Type B pancreatic cell (in vitro differentiated cells): ENCODE data around the gene RANBP3L. TPM values are rescaled to one million over a fixed set of nuclear protein-coding genes. Genes with fewer than 3 reads are reported as not detected.
A peak's percentile ranks its signal among the peaks of the same experiment; 100 is the strongest.

Experiments
- DNase-seq: peaks from one replicate; pipeline ENCODE4 v3.0.0; 2021; ENCODE audit warnings: mixed read lengths; ENCODE audit not compliant: unreplicated experiment; ENCODE audit errors: extremely low spot score
- H3K27ac Mint-ChIP-seq: 2 replicates; pipeline ENCODE4 v1.8.0; 2021; ENCODE audit warnings: mild to moderate bottlenecking, mixed read lengths
- H3K27me3 Mint-ChIP-seq: 2 replicates; pipeline ENCODE4 v1.8.0; 2021; ENCODE audit warnings: mixed read lengths
- H3K36me3 Mint-ChIP-seq: 2 replicates; pipeline ENCODE4 v1.8.0; 2021; ENCODE audit warnings: mixed read lengths
- H3K4me1 Mint-ChIP-seq: one replicate; pipeline ENCODE4 v1.8.0; 2021; ENCODE audit warnings: mixed read lengths; ENCODE audit not compliant: unreplicated experiment
- H3K4me3 Mint-ChIP-seq: 2 replicates; pipeline ENCODE4 v1.8.0; 2021; ENCODE audit warnings: mild to moderate bottlenecking, mixed read lengths
- H3K9me3 Mint-ChIP-seq: 2 replicates; pipeline ENCODE4 v1.8.0; 2021; ENCODE audit warnings: mixed read lengths
- CTCF ChIP-seq: fragments of 200-600 bp; sonication (generic); conservative IDR thresholded peaks from 2 replicates; pipeline ENCODE4 v1.5.0; 2021; ENCODE audit warnings: antibody characterized with exemption, mild to moderate bottlenecking
- total RNA-seq: library from RNA; stranded (reverse); gene quantifications from 2 replicates; pipeline ENCODE4 v1.2.1, GENCODE V29; 2021; ENCODE audit warnings: low replicate concordance

RANBP3L gene
- total RNA-seq, 1 donor from 2014 or later = 0.53 TPM

GRCh38 chr5:36243653-36244052 lies 58.0 kb downstream of the RANBP3L start:
- H3K4me1 Mint-ChIP-seq = peaks cover 20% of the 10 kb centered on the region
- DNase-seq = no peak
- H3K4me3 Mint-ChIP-seq = peak overlapping the region; percentile 46
- H3K36me3 Mint-ChIP-seq = peaks cover 3% of the 10 kb centered on the region
- H3K9me3 Mint-ChIP-seq = no peaks in the 10 kb centered on the region
- no peak for TF ChIP-seq CTCF
- no peaks in the 10 kb centered on the region for H3K27me3 Mint-ChIP-seq
- H3K27ac Mint-ChIP-seq = peak overlapping the region; percentile 8

GRCh38 chr5:36242534-36243485 lies 58.9 kb downstream of the RANBP3L start:
- Mint-ChIP-seq H3K27me3 (no peaks in the 10 kb centered on the region), H3K4me1 (peaks cover 25% of the 10 kb centered on the region), H3K36me3 (peaks cover 3% of the 10 kb centered on the region), H3K4me3 (peak overlapping the region; percentile 93), H3K9me3 (no peaks in the 10 kb centered on the region), H3K27ac (peak overlapping the region; percentile 95)
- TF ChIP-seq CTCF = no peak
- no peak for DNase-seq

- H3K27ac Mint-ChIP-seq = peak within 1 kb of the TSS; percentile 95
- peaks cover 27% of the 10 kb centered on the region for H3K4me1 Mint-ChIP-seq
- H3K36me3 Mint-ChIP-seq = peaks cover 3% of the 10 kb centered on the region
- no peaks in the 10 kb centered on the region for H3K27me3 Mint-ChIP-seq
- peak; percentile 96 for DNase-seq
- H3K9me3 Mint-ChIP-seq = no peaks in the 10 kb centered on the region
- H3K4me3 Mint-ChIP-seq = peak within 1 kb of the TSS; percentile 93
- TF ChIP-seq CTCF = peak; percentile 84
Measured at GRCh38 chr5:36241631-36242533, 59.8 kb downstream of the RANBP3L start, which contains the start of gene NADK2. Gene NADK2 (minus strand): TSS chr5:36241925. CDS start chr5:36241798, 127 bp downstream.

GRCh38 chr5:36240779-36241630 lies 60.7 kb downstream of the RANBP3L start:
- H3K9me3 Mint-ChIP-seq = no peaks in the 10 kb centered on the region

More at GRCh38 chr5:36240779-36241630, 60.7 kb downstream of the RANBP3L start:
- peak overlapping the region; percentile 91 for H3K4me3 Mint-ChIP-seq
- TF ChIP-seq CTCF = no peak
- H3K27me3 Mint-ChIP-seq = no peaks in the 10 kb centered on the region
- peak; percentile 79 for DNase-seq
- H3K4me1 Mint-ChIP-seq = peaks cover 30% of the 10 kb centered on the region
- peak overlapping the region; percentile 67 for H3K27ac Mint-ChIP-seq
- H3K36me3 Mint-ChIP-seq = peaks cover 3% of the 10 kb centered on the region
